Right lobe of liver (tissue), 6 donors: ENCODE results near the gene CES4A. TPM values are rescaled to one million over a fixed set of nuclear protein-coding genes. Genes with fewer than 3 reads are reported as not detected.

Source experiments
- ATAC-seq, 4 donors: fragments of 200-7000 bp; cut with Tn5 transposase; one replicate each; pipeline ENCODE4 v1.9.1; 2020; ENCODE audit warnings: mild to moderate bottlenecking in 4 of 4, moderate library complexity in 4 of 4
- DNase-seq, 3 donors: peaks; one replicate each; pipeline ENCODE4 v3.0.0-alpha.2; 2020
- H3K27ac ChIP-seq, 3 donors: fragments of 200-600 bp; one replicate each; pipeline ENCODE4 v1.8.0; 2022
- H3K27me3 ChIP-seq, 2 donors: fragments of 200-600 bp; one replicate each; pipeline ENCODE4 v1.8.0; 2022
- H3K36me3 ChIP-seq, 4 donors: fragments of 200-600 bp; sonication (generic) in 1 of 4; one replicate each; pipeline versions ENCODE4 v1.5.1 to v1.8.0; 2017 to 2022; ENCODE audit warnings: control low read depth in 1 of 4
- H3K4me1 ChIP-seq, 4 donors: fragments of 200-600 bp; sonication (generic) in 1 of 4; one replicate each; pipeline versions ENCODE4 v1.5.1 to v1.8.0; 2017 to 2022; ENCODE audit warnings: control low read depth in 1 of 4
- H3K4me3 ChIP-seq, 3 donors: fragments of 200-600 bp; one replicate each; pipeline ENCODE4 v1.8.0; 2022
- H3K9me3 ChIP-seq, 4 donors: fragments of 200-600 bp; sonication (generic) in 1 of 4; one replicate each; pipeline versions ENCODE4 v1.5.1 to v1.8.0; 2017 to 2022; ENCODE audit warnings: control low read depth in 1 of 4
- CTCF ChIP-seq, 4 donors: fragments of 200-600 bp in 3 of 4; fragments of 450-650 bp in 1 of 4; IDR thresholded peaks; one replicate each; pipeline versions ENCODE4 v1.5.1 to v1.8.0; 2016 to 2022; ENCODE audit warnings: antibody characterized with exemption in 4 of 4, mild to moderate bottlenecking in 2 of 4
- POLR2A ChIP-seq: fragments of 450-650 bp; IDR thresholded peaks from one replicate; pipeline ENCODE4 v1.6.1; 2017; ENCODE audit warnings: antibody characterized with exemption, mild to moderate bottlenecking
- WGBS: methylation state at CpG from one replicate; pipeline ENCODE4 v1.1.6; 2018; ENCODE audit warnings: low coverage, low lambda C conversion rate; ENCODE audit not compliant: insufficient coverage; ENCODE audit errors: missing lambda C conversion rate; 5-methylcytosine and 5-hydroxymethylcytosine counted together
- intact Hi-C, 2 donors: fragments of 100-400 bp; cut with DNase I; formaldehyde crosslinking; loops; one replicate each; pipeline versions ENCODE4 v1.11.2 to v1.14.1; 2022
- total RNA-seq, 6 experiments: library from RNA; depleted of rRNA in 2 of 6; stranded (reverse); fragments of >200 nt in 2 of 6; fragmentation: NEBNext Ultra II Directional in 3 of 6; extraction: Animal tissue kit (Norgen Biotek cat#: 25700) in 3 of 6; gene quantifications; one replicate each; pipeline versions ENCODE4 v1.1.0 to v1.2.4, GENCODE V29; 2016 to 2023
- donor health status: DM: no; HTN: yes; CAD: no.
- donor health status: DM: no; HTN: no; CAD: no.
- donor health status: DM: no; HTN: no; CAD: no.
- donor health status: DM: no; HTN: yes; CAD: no.
- donor health status: DM: no; HTN: yes; CAD: no.

CES4A gene
- total RNA-seq, 6 experiments from 2014 or later: 5.2 to 54.7 (median 15.3) TPM

GRCh38 chr16:66975302-66975893 lies 13.0 kb upstream of the CES4A start:
- no peak for TF ChIP-seq CTCF (IDR thresholded peaks at IDR 0.05)
- TF ChIP-seq POLR2A: no peak

GRCh38 chr16:66976746-66977145 lies 11.6 kb upstream of the CES4A start:
- Histone ChIP-seq H3K4me3 (no peak overlapping the region), H3K27ac (no peak overlapping the region), H3K9me3 (no peaks in the 10 kb centered on the region), H3K27me3 (no peaks in the 10 kb centered on the region), H3K36me3 (peaks cover 0 to 4% (median 0%) of the 10 kb centered on the region in 4 donors), H3K4me1 (peaks cover 0 to 5% (median 3%) of the 10 kb centered on the region in 4 donors)
- ATAC-seq: peak in 3 of 4 donors; percentile 7 to 29 (median 8)
- no peak for DNase-seq
- 26% methylated on average over 10 of the region's 13 CpGs for WGBS
- TF ChIP-seq POLR2A (no peak), CTCF (IDR thresholded peaks at IDR 0.05) (no peak)
- intact Hi-C loops: loop anchor here in 1 of 2 donors (10.0 kb wide), 1 partner anchor 178 kb away; the partner anchor contains the start of genes B3GNT9, FBXL8 and TRADD

More at GRCh38 chr16:66975302-66975893, 13.0 kb upstream of the CES4A start:
- H3K4me1 ChIP-seq: peaks cover 0 to 5% (median 3%) of the 10 kb centered on the region in 4 donors
- peaks cover 0 to 4% (median 0%) of the 10 kb centered on the region in 4 donors for H3K36me3 ChIP-seq
- H3K27me3 ChIP-seq: no peaks in the 10 kb centered on the region
- DNase-seq: no peak
- intact Hi-C loops: loop anchor here in 1 of 2 donors (10.0 kb wide), 1 partner anchor 179 kb away; the partner anchor contains the start of genes B3GNT9, FBXL8 and TRADD
- no peak overlapping the region for H3K4me3 ChIP-seq
- 75% methylated on average over 9 of the region's 14 CpGs for WGBS
- no peak for ATAC-seq
- H3K9me3 ChIP-seq: no peaks in the 10 kb centered on the region
- no peak overlapping the region for H3K27ac ChIP-seq

- H3K9me3 ChIP-seq: no peaks in the 10 kb centered on the region
- H3K36me3 ChIP-seq: peaks cover 0 to 1% (median 0%) of the 10 kb centered on the region in 4 donors
- intact Hi-C loops: loop anchor here in 1 of 2 donors (10.0 kb wide), 1 partner anchor 177 kb away; the partner anchor contains the start of genes B3GNT9, FBXL8 and TRADD
- TF ChIP-seq CTCF (IDR thresholded peaks at IDR 0.05): peak; percentile 97 to 99 (median 98)
- no peak for TF ChIP-seq POLR2A
- DNase-seq (peak; percentile 91 to 94 (median 92)), ATAC-seq (peak; percentile 98 to 99 (median 98))
- WGBS: 25% methylated on average over 12 of the region's 15 CpGs
- H3K4me3 ChIP-seq: no peak overlapping the region
- no peak overlapping the region for H3K27ac ChIP-seq
- H3K4me1 ChIP-seq: peaks cover 0 to 5% (median 3%) of the 10 kb centered on the region in 4 donors
- H3K27me3 ChIP-seq: no peaks in the 10 kb centered on the region
Measured at GRCh38 chr16:66977341-66978113, 10.9 kb upstream of the CES4A start.

- 59% methylated on average over 12 of the region's 16 CpGs for WGBS
- peak in 1 of 4 donors; percentile 3 for ATAC-seq
- H3K27ac ChIP-seq: no peak overlapping the region
Measured at GRCh38 chr16:66979011-66979717, 9.2 kb upstream of the CES4A start.

More at GRCh38 chr16:66979011-66979717, 9.2 kb upstream of the CES4A start:
- intact Hi-C loops: loop anchor here in 1 of 2 donors (10.0 kb wide), 1 partner anchor 176 kb away; the partner anchor contains the start of genes B3GNT9, FBXL8 and TRADD
- H3K36me3 ChIP-seq: no peaks in the 10 kb centered on the region
- DNase-seq: no peak
- peaks cover 0 to 5% (median 3%) of the 10 kb centered on the region in 4 donors for H3K4me1 ChIP-seq
- TF ChIP-seq CTCF (IDR thresholded peaks at IDR 0.05): no peak
- no peak for TF ChIP-seq POLR2A
- H3K4me3 ChIP-seq: no peak overlapping the region
- no peaks in the 10 kb centered on the region for H3K9me3 ChIP-seq
- H3K27me3 ChIP-seq: no peaks in the 10 kb centered on the region
